Suprapubic skin (tissue), 4 donors: ENCODE data around the gene OR51B4.

Experiments used
- EP300 ChIP-seq: sonication (generic); formaldehyde crosslinking; IDR thresholded peaks from one replicate; pipeline ENCODE4 v1.6.1; 2017; ENCODE audit warnings: antibody characterized with exemption
- POLR2A ChIP-seq, 2 donors: fragments of 450-650 bp; IDR thresholded peaks; one replicate each; pipeline ENCODE4 v1.6.1; 2017; ENCODE audit warnings: antibody characterized with exemption in 2 of 2, mild to moderate bottlenecking in 2 of 2, moderate library complexity in 2 of 2
- POLR2AphosphoS5 ChIP-seq, 3 donors: sonication (generic); formaldehyde crosslinking; IDR thresholded peaks; one replicate each; pipeline ENCODE4 v1.6.1; 2017; ENCODE audit warnings: antibody characterized with exemption in 3 of 3
- TF ChIP-seq, protein P1 (sequence below), 2 donors: fragments of 200-600 bp in 1 of 2; fragments of 450-650 bp in 1 of 2; sonication (generic) in 1 of 2; IDR thresholded peaks; one replicate each; pipeline ENCODE4 v1.5.1; 2016 to 2019; ENCODE audit warnings: antibody characterized with exemption in 2 of 2, mild to moderate bottlenecking in 1 of 2, moderate library complexity in 1 of 2

DNA sequence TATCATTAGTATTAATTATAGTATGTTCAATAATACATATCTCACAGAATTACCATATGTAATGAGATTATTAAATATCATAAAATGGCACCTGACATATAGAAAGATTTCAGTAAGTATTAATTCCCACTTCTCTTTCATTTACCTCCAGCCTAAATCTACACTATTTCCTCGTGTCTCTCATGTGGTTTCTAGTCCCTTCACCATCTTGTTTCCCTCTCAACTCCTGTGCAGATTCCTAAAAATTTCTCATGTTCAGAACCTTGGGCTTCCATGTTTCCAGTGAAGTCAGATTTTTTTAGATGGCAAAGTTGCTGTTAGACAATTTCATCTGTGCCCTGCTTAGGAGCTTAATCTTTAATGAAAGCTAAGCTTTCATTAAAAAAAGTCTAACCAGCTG lies 17.9 kb downstream of the OR51B4 start:
- TF ChIP-seq, protein P1, sequence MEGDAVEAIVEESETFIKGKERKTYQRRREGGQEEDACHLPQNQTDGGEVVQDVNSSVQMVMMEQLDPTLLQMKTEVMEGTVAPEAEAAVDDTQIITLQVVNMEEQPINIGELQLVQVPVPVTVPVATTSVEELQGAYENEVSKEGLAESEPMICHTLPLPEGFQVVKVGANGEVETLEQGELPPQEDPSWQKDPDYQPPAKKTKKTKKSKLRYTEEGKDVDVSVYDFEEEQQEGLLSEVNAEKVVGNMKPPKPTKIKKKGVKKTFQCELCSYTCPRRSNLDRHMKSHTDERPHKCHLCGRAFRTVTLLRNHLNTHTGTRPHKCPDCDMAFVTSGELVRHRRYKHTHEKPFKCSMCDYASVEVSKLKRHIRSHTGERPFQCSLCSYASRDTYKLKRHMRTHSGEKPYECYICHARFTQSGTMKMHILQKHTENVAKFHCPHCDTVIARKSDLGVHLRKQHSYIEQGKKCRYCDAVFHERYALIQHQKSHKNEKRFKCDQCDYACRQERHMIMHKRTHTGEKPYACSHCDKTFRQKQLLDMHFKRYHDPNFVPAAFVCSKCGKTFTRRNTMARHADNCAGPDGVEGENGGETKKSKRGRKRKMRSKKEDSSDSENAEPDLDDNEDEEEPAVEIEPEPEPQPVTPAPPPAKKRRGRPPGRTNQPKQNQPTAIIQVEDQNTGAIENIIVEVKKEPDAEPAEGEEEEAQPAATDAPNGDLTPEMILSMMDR (IDR thresholded peaks at IDR 0.05): no peak
- TF ChIP-seq POLR2AphosphoS5 (IDR thresholded peaks at IDR 0.05) (no peak), EP300 (no peak), POLR2A (IDR thresholded peaks at IDR 0.05) (no peak)
